COLO668 (cell line): ENCODE measurements around the gene MGAT4A.
A peak's percentile ranks its signal among the peaks of the same experiment; 100 is the strongest.
"Not testable (repeated sequence)": the region's sequence is repeated elsewhere in the genome, so short reads cannot be mapped to it uniquely, and the experiment has no call there.

Source experiments
- DNase-seq: peaks from one replicate; lab custom pipeline; 2025; ENCODE audit not compliant: unreplicated experiment; lab: John Stamatoyannopoulos, UW

The MGAT4A gene

DNA sequence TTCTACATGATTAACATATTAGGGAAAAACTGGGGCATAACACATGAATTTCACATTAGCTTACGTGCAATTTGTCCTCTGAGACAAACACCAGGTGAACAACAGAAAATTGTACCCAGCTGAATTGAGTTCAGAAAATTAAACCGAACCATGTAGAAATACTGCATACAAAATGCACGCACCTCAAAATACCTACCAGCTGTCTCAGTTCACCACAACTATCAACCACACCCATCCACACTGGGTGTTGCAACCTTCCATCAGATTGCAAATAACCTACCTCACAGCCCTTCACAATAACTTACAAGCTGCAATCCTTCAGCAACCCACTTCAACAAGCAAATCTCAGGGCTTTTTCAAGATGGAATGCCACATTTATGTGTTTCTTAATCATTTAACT, 66.6 kb downstream of the MGAT4A start:
- DNase-seq: no peak

DNA sequence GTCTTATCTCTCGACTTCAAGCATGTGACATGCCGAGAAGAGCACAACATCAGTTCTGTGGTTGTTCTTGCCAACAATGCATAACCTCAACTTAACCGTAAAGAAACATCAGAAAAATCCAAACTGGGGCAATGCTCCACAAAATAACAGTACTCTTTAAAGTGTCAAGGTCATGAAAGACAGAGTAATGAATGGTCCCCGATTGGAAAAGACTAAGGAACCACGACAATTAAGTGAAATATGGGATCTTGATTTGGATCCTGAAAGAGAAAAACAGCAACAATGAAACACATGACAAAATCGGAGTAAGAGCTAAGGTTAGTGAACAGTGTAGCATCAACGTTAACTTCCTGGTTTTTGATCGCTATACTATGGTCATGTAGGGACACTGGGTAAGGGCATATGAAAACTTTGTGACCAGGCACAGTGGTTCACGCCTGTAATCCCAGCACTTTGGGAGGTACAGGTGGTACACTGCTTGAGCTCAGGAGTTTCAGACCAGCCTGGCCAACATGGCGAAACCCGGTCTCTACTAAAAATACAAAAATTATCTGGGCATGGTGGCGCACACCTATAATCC, 67.3 kb downstream of the MGAT4A start:
- no peak for DNase-seq

DNA sequence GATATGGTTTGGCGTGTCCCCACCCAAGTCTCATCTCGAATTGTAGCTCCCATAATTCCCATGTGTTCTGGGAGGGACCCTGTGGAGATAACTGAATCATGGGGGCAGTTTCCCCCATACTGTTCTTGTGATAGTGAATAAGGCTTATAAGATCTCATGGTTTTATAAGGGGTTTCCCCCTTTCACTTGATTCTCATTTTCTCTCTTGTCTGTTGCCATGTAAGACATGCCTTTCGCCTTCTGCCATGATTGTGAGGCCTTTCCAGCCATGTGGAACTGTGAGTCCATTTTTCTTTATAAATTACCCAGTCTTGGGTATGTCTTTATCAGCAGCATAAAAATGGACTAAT, 71.5 kb downstream of the MGAT4A start:
- DNase-seq: not testable (repeated sequence)

GRCh38 chr2:98658816-98659490, 72.0 kb downstream of the MGAT4A start:
- no peak for DNase-seq

DNA sequence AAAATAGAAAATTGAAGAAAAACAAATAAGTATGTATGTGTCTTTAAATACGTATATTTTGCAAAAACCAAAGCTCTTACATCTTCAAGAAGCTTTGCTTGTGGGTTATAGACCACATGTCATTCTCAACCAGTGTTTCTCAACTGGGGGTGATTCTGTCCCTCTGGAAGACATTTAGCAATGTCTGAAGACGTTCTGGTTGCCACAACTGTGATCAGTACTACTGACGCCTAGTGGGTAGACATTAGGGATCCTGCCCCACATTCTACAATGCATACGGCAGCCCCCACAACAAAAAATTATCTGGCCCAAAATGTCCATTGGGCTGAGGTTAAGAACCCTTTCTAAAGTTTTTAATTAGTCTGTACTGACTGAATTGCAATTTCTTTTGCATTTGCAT, 74.1 kb downstream of the MGAT4A start:
- DNase-seq: no peak

DNA sequence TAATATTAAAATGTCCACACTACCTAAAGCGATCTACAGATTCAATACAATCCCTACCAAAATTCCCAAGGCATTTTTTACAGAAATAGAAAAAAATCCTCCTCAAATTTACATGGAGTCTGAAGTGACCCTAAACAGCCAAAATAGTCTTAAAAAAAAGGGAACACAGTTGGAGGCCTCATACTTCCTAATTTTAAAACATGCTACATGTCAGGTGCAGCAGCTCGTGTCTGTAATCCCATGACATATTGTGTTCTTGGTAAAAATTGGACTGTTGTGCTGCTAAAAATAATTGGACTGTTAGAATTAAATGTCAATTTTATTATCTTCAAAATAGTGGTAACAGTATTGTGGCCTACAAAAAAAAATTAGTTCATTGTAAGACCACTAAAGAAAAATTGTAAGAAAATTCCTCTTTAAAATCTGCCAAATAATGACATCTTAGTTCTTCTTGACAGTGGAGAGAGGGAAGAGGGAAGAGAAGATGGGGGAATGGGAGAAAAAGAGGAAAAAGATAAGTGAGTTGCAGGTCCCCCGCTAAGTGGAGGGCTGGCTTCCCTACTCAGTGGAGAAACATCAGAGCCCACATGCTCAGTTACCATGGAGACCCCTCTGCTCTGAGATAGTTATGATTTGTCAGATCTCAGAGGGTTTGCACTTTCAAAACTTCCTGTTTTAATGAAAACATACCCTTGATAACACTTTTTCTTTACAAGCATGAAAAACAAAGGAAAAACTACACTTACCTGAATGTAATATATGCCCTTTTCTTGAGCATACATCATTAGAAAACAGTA, 76.0 kb downstream of the MGAT4A start:
- DNase-seq: no peak

DNA sequence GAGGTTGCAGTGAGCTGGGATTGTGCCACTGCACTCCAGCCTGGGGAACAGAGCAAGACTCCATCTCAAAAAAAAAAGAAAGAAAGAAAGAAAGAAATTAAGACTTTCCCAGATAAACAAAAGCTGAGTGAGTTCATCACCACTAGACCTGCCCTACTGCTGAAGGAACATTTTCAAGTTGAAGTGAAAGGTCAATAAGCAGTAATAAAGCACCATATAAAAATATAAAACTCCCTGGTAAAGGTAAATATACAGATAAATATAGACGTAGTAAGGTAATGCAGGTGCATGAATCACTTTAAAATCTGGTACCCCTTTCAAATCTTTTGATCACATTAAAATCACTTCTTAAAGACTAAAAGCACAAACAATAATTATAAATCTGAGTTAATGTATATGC, 79.9 kb downstream of the MGAT4A start:
- no peak for DNase-seq

DNA sequence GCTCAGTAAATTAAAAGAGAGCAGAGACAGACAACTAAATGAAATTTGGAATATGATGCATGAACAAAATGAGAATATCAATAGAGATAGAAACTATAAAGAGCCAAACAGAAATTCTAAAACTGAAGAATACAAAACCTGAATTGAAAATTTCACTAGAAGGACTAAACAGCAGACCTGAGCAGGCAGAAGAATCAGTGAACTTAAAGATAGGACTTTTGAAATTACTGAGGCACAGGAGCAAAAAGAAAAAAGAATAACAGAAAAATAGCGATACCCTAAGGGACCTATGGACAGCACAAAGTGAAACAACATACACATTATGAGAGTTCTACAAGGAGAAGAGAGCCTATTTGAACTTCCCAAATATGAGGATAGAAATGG, 80.9 kb downstream of the MGAT4A start:
- no peak for DNase-seq

- DNase-seq: peak; percentile 82
Observed at GRCh38 chr2:98649135-98649991, 81.6 kb downstream of the MGAT4A start.

DNA sequence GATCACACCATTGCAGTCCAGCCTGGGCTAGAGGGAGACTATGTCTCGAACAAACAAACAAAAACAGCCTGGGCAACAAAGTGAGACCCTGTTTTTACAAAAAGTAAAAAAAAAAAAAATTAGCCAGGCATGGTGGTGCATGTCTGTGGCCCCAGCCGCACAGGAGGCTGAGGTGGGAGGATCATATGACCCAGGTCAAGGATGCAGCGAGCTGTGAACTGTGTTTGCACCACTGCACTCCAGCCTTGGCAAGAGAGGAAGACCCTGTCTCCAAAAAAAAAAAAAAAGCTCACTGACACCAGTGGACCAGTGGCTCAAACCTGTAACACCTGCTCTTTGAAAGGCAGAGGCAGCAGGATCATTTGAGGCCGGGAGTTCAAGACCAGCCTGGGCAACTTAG, 82.5 kb downstream of the MGAT4A start:
- DNase-seq: no peak

- DNase-seq: no peak
Observed at GRCh38 chr2:98647636-98648035, 83.3 kb downstream of the MGAT4A start.

DNA sequence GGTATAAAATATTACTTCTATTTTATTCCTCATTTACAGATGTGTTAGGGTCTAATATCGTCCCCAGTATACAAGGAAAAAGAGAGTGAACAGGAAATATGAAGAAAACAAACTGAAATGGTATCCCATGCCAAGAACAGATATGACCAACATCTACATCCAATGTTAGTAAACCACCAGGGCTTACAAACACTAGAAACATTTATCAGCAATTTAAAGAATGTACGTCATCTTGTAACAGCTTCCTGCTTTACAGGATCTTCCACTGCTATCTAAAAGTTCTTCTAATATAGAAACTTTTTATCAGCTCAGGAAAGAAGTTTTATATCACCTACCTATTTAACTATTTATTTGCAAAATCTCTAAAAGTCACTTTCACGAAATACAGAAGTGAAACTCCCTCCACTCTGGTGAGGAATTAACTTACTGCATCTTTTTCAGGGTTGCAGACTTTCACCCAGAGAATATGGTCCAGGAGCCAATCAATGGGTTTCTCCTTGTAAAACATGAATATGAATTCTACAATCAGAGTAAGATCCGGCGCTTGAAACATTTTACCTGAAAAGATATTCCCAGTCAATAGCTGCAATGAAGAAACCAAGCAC, 87.3 kb downstream of the MGAT4A start:
- no peak for DNase-seq

GRCh38 chr2:98637401-98638147, 93.4 kb downstream of the MGAT4A start:
- DNase-seq: no peak

DNA sequence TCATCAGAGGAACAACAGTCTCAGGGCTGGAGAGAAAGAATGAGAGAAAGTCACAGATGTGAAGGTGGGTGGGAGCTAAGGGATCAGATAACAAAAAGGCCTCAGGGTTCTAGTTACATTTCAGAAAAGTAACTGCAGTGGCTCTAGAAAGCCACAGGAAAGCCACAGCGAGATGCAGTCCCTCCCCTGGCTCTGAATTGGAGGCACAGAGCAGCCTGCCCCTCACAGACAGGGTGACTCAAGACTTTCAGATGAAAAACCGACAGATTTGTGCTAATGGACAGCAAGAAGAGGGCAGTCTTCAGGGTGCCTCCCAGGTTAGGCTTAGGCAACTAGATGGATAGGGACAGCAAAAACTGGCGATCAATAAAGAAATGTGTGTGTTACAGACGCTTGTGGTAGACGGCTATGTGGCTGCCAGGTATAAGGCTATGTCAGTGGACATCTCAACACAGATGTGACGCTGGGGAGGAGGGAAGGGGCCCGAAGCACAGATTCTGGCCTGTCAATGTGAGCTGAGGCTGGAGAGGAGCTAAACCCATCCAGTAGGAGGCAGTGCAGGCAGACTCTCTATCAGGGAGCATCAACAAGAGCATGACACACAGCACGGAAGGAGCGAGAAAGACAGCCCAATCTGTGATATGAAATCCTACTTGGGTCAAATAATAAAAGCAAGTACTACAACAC, 96.4 kb downstream of the MGAT4A start:
- DNase-seq: peak; percentile 18

GRCh38 chr2:98632351-98632750, 98.6 kb downstream of the MGAT4A start:
- no peak for DNase-seq

GRCh38 chr2:98623657-98624056, 107.3 kb downstream of the MGAT4A start:
- DNase-seq: no peak

DNA sequence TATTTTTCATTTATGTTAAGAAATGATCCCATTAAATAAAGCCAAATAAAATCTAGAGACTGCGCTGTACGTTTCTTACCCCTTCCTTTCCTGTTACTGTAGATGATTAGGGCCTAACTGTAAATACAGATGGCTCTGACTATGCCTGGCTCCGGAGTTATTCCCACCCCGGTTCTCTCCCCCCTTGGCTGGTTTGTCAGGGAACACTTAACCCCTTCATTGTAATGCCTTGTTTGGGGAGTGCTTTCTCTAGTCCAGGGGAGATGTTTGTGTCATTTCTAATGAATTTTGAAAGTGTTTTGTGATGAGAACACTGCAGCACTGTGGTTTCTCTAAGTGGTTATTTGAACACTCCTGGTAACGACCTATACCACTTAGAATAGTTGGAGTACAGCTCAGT, 113.8 kb downstream of the MGAT4A start:
- no peak for DNase-seq

DNA sequence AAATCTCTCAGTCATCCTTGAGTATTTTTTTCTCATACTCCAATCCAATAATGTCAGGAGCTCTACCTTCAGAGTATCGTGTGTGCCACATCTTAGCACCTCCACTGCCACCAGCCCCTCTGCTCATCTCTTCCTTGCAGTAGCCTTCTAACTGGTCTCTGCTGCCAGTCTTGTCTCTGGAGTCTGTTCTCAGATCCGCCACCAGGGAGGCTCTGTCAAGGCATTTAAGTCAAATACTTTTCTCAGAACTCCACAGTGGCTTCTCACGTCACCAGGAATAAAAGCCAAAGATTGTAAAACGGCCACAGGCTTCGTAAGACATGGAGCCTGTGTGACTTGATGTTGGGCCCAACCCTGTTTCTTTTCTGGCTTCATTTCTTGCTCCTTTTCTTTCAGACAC, 115.5 kb downstream of the MGAT4A start:
- no peak for DNase-seq

- DNase-seq: no peak
Observed at GRCh38 chr2:98614024-98614739, 116.8 kb downstream of the MGAT4A start.
